Activated B cell treated with CpG ODN at 0.5 μM for 24 hours (primary cell): ENCODE measurements around the gene SH3RF3. TPM values are rescaled to one million over a fixed set of nuclear protein-coding genes. Genes with fewer than 3 reads are reported as not detected.

Experiments used
- ATAC-seq: fragments of 200-7000 bp; cut with Tn5 transposase; one replicate; pipeline ENCODE4 v1.10.0; 2021; ENCODE audit warnings: low read depth, mild to moderate bottlenecking, moderate library complexity
- CTCF ChIA-PET: fragments of 350-600 bp; sonication (Branson Sonifier 250); formaldehyde crosslinking; loops from one replicate; lab custom pipeline; 2021; ENCODE audit warnings: antibody characterized with exemption; lab: Charles Lee
- POLR2A ChIA-PET: fragments of 350-600 bp; sonication (Branson Sonifier 250); formaldehyde crosslinking; loops from one replicate; lab custom pipeline; 2021; ENCODE audit warnings: antibody characterized with exemption; lab: Charles Lee
- DNase-seq: peaks from one replicate; pipeline ENCODE4 v3.0.0; 2022
- H3K27ac Mint-ChIP-seq: one replicate; pipeline ENCODE4 v1.8.0; 2020; ENCODE audit warnings: mixed read lengths
- H3K27me3 Mint-ChIP-seq: one replicate; pipeline ENCODE4 v1.8.0; 2021; ENCODE audit warnings: mixed read lengths
- H3K36me3 Mint-ChIP-seq: one replicate; pipeline ENCODE4 v1.8.0; 2021; ENCODE audit warnings: low read depth, mixed read lengths
- H3K4me1 Mint-ChIP-seq: one replicate; pipeline ENCODE4 v1.8.0; 2021; ENCODE audit warnings: mixed read lengths
- H3K4me3 Mint-ChIP-seq: one replicate; pipeline ENCODE4 v1.8.0; 2020; ENCODE audit warnings: mild to moderate bottlenecking, mixed read lengths
- H3K9me3 Mint-ChIP-seq: one replicate; pipeline ENCODE4 v1.8.0; 2020; ENCODE audit warnings: mixed read lengths
- CTCF ChIP-seq: fragments of 200-600 bp; IDR thresholded peaks from one replicate; pipeline ENCODE4 v1.8.0; 2022; ENCODE audit warnings: antibody characterized with exemption, mild to moderate bottlenecking
- intact Hi-C: fragments of 100-400 bp; cut with micrococcal nuclease; formaldehyde crosslinking; loops from one replicate; pipeline ENCODE4 v1.15.1; 2024
- total RNA-seq: library from RNA; stranded (reverse); gene quantifications from 2 replicates; pipeline ENCODE4 v1.2.3, GENCODE V29; 2022

SH3RF3 gene
- total RNA-seq, 1 donor from 2014 or later = 0.09 TPM

GRCh38 chr2:109166811-109167210 lies 37.8 kb downstream of the SH3RF3 start:
- H3K27me3 Mint-ChIP-seq = no peaks in the 10 kb centered on the region
- no peak overlapping the region for H3K27ac Mint-ChIP-seq
- TF ChIP-seq CTCF = no peak
- no peak overlapping the region for H3K4me3 Mint-ChIP-seq
- no peak for ATAC-seq
- DNase-seq = no peak
- POLR2A ChIA-PET = no interaction called here
- H3K9me3 Mint-ChIP-seq = peaks cover 3% of the 10 kb centered on the region
- intact Hi-C loops = no loop called here
- CTCF ChIA-PET = no interaction called here
- H3K36me3 Mint-ChIP-seq = no peaks in the 10 kb centered on the region
- peaks cover 9% of the 10 kb centered on the region for H3K4me1 Mint-ChIP-seq

- Mint-ChIP-seq H3K4me1 (peaks cover 9% of the 10 kb centered on the region), H3K4me3 (no peak overlapping the region), H3K9me3 (peaks cover 3% of the 10 kb centered on the region), H3K27me3 (peaks cover 8% of the 10 kb centered on the region), H3K36me3 (no peaks in the 10 kb centered on the region), H3K27ac (no peak overlapping the region)
- TF ChIP-seq CTCF = no peak
- ATAC-seq = no peak
- no peak for DNase-seq
- ChIA-PET POLR2A (no interaction called here), CTCF (interaction anchor here (0.6 kb wide), 1 partner anchor 212 kb away, joined by 3 read pairs; no protein-coding TSS in a partner anchor)
- intact Hi-C loops = no loop called here
Observed at GRCh38 chr2:109168086-109168485, 39.1 kb downstream of the SH3RF3 start.

DNA sequence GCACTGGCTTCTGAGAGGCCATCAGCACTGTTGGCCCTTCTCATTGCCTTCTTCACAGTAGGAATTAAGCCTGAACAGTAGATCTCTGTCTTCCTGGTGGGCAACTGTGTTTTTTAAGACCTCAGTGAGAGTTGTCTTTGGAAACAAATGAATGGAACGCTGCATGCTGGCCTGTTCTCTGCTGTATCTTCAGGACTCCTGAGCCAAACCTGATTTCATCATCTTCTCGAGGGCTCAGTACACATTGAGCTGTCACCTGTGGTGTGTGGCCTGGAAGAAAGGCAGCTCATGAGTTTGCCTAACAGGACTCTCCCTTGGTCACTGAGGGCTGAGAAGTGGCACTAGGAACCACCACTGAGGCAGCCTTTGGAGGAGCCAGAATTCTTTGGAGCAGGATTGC lies 39.7 kb downstream of the SH3RF3 start:
- peaks cover 8% of the 10 kb centered on the region for H3K4me1 Mint-ChIP-seq
- intact Hi-C loops = no loop called here
- no peak overlapping the region for H3K4me3 Mint-ChIP-seq
- peaks cover 8% of the 10 kb centered on the region for H3K27me3 Mint-ChIP-seq
- H3K36me3 Mint-ChIP-seq = no peaks in the 10 kb centered on the region
- H3K27ac Mint-ChIP-seq = no peak overlapping the region
- POLR2A ChIA-PET = no interaction called here
- no peak for ATAC-seq
- DNase-seq = no peak
- peaks cover 3% of the 10 kb centered on the region for H3K9me3 Mint-ChIP-seq
- TF ChIP-seq CTCF = no peak
- CTCF ChIA-PET = no interaction called here

- DNase-seq = no peak
- POLR2A ChIA-PET = no interaction called here
Observed at GRCh38 chr2:109170645-109171044, 41.6 kb downstream of the SH3RF3 start.

More at GRCh38 chr2:109170645-109171044, 41.6 kb downstream of the SH3RF3 start:
- H3K36me3 Mint-ChIP-seq = no peaks in the 10 kb centered on the region
- intact Hi-C loops = no loop called here
- H3K4me1 Mint-ChIP-seq = peaks cover 8% of the 10 kb centered on the region
- no peak overlapping the region for H3K4me3 Mint-ChIP-seq
- CTCF ChIA-PET = no interaction called here
- peaks cover 8% of the 10 kb centered on the region for H3K27me3 Mint-ChIP-seq
- no peak overlapping the region for H3K27ac Mint-ChIP-seq
- no peak for TF ChIP-seq CTCF
- ATAC-seq = no peak
- H3K9me3 Mint-ChIP-seq = peaks cover 5% of the 10 kb centered on the region
